ENCODE measurements around the gene PRR14.

DNA sequence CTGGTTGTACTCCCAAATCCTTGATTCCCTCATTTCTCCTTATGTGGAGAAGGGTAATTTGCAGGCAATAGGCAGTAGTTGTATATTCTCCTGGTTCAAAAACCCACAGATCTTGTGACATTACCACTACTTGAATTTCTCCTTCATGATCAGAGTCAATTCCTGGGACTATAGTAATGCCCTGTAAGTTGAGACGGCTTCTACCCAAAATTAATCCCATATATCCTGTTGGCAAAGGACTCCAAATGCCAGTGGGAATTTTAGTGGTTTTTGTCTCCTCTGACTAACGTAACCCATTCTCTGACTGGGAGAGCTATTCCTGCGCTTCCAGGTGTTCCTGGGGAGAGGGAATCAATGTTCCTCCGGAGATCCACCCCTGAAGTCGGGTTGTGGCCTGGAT, 29.0 kb upstream of the PRR14 start:
- TF ChIP-seq, protein P1, sequence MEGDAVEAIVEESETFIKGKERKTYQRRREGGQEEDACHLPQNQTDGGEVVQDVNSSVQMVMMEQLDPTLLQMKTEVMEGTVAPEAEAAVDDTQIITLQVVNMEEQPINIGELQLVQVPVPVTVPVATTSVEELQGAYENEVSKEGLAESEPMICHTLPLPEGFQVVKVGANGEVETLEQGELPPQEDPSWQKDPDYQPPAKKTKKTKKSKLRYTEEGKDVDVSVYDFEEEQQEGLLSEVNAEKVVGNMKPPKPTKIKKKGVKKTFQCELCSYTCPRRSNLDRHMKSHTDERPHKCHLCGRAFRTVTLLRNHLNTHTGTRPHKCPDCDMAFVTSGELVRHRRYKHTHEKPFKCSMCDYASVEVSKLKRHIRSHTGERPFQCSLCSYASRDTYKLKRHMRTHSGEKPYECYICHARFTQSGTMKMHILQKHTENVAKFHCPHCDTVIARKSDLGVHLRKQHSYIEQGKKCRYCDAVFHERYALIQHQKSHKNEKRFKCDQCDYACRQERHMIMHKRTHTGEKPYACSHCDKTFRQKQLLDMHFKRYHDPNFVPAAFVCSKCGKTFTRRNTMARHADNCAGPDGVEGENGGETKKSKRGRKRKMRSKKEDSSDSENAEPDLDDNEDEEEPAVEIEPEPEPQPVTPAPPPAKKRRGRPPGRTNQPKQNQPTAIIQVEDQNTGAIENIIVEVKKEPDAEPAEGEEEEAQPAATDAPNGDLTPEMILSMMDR (conservative IDR thresholded peaks at IDR 0.05 in 1 of 2, IDR thresholded peaks at IDR 0.05 in 1 of 2; ENCODE audit: extremely low read depth in 1 of 2, insufficient read depth in 1 of 2, low read depth in 1 of 2, low read length in 2 of 2): no peak
- no peak for TF ChIP-seq EZH2 (IDR thresholded peaks at IDR 0.05; ENCODE audit: borderline replicate concordance, low read length)
